Trophoblast cell (in vitro differentiated cells and primary cell): Measurements from ENCODE around the gene DEFB114.

Experiments
- DNase-seq, 2 donors: peaks; one replicate each; pipeline ENCODE4 v3.0.0-alpha.2; 2016
- H2AFZ ChIP-seq: 2 replicates; pipeline ENCODE4 v1.6.1; 2013; ENCODE audit warnings: low read length, moderate library complexity, mild to moderate bottlenecking; ENCODE audit not compliant: insufficient read depth, poor library complexity
- H2AK5ac ChIP-seq: 2 replicates; pipeline ENCODE4 v1.6.1; 2013; ENCODE audit warnings: mild to moderate bottlenecking, low read length
- H2BK120ac ChIP-seq: 2 replicates; pipeline ENCODE4 v1.6.1; 2013; ENCODE audit warnings: low read length, mild to moderate bottlenecking, moderate library complexity; ENCODE audit not compliant: insufficient read depth, poor library complexity
- H2BK12ac ChIP-seq: 2 replicates; pipeline ENCODE4 v1.6.1; 2013; ENCODE audit warnings: mild to moderate bottlenecking, low read length, moderate library complexity
- H2BK5ac ChIP-seq: 2 replicates; pipeline ENCODE4 v1.6.1; 2013; ENCODE audit warnings: low read length, low read depth, moderate library complexity, mild to moderate bottlenecking; ENCODE audit not compliant: poor library complexity
- H3K14ac ChIP-seq: 2 replicates; pipeline ENCODE4 v1.6.1; 2013; ENCODE audit warnings: mild to moderate bottlenecking, low read length
- H3K18ac ChIP-seq: 2 replicates; pipeline ENCODE4 v1.6.1; 2013; ENCODE audit warnings: mild to moderate bottlenecking, low read length
- H3K23ac ChIP-seq: 2 replicates; pipeline ENCODE4 v1.6.1; 2013; ENCODE audit warnings: low read length
- H3K27ac ChIP-seq: 2 replicates; pipeline ENCODE4 v1.5.1; 2013; ENCODE audit warnings: low read depth, mild to moderate bottlenecking, inconsistent platforms, low read length, moderate library complexity
- H3K27me3 ChIP-seq: 2 replicates; pipeline ENCODE4 v1.6.1; 2013; ENCODE audit warnings: inconsistent platforms, mild to moderate bottlenecking, low read length, moderate library complexity; ENCODE audit not compliant: insufficient read depth
- H3K36me3 ChIP-seq, 2 experiments: 1 replicate in 1 of 2; 2 replicates in 1 of 2; pipeline ENCODE4 v1.6.1; 2013; ENCODE audit warnings: low read length in 2 of 2, mild to moderate bottlenecking in 2 of 2, moderate library complexity in 1 of 2; ENCODE audit not compliant: insufficient read depth in 2 of 2, control insufficient read depth in 1 of 2
- H3K4ac ChIP-seq: 2 replicates; pipeline ENCODE4 v1.6.1; 2013; ENCODE audit warnings: low read depth, mild to moderate bottlenecking, low read length, moderate library complexity
- H3K4me1 ChIP-seq, 2 experiments: 1 replicate in 1 of 2; 2 replicates in 1 of 2; pipeline ENCODE4 v1.6.1; 2013; ENCODE audit warnings: low read length in 2 of 2, mild to moderate bottlenecking in 2 of 2, moderate library complexity in 1 of 2; ENCODE audit not compliant: insufficient read depth in 2 of 2, control insufficient read depth in 1 of 2
- H3K4me2 ChIP-seq: 2 replicates; pipeline ENCODE4 v1.6.1; 2013; ENCODE audit warnings: inconsistent platforms, mild to moderate bottlenecking, low read length, moderate library complexity
- H3K4me3 ChIP-seq: 2 replicates; pipeline ENCODE4 v1.5.1; 2013; ENCODE audit warnings: mild to moderate bottlenecking, low read depth, low read length, inconsistent platforms
- H3K79me1 ChIP-seq: one replicate; pipeline ENCODE4 v1.6.1; 2013; ENCODE audit warnings: low read length
- H3K79me2 ChIP-seq: 2 replicates; pipeline ENCODE4 v1.6.1; 2013; ENCODE audit warnings: low read length, mild to moderate bottlenecking; ENCODE audit not compliant: control insufficient read depth, insufficient read depth, poor library complexity
- H3K9ac ChIP-seq: 2 replicates; pipeline ENCODE4 v1.6.1; 2013; ENCODE audit warnings: mild to moderate bottlenecking, low read length
- H3K9me3 ChIP-seq: 2 replicates; pipeline ENCODE4 v1.6.1; 2013; ENCODE audit warnings: low read depth, mild to moderate bottlenecking, control low read depth, inconsistent platforms, low read length; ENCODE audit not compliant: insufficient read depth
- H4K12ac ChIP-seq: 2 replicates; pipeline ENCODE4 v1.6.1; 2013; ENCODE audit warnings: low read depth, mild to moderate bottlenecking, low read length, moderate library complexity
- H4K8ac ChIP-seq: 2 replicates; pipeline ENCODE4 v1.6.1; 2013; ENCODE audit warnings: low read depth, mild to moderate bottlenecking, low read length, moderate library complexity
- H4K91ac ChIP-seq: one replicate; pipeline ENCODE4 v1.6.1; 2013; ENCODE audit warnings: low read depth, mild to moderate bottlenecking, low read length, moderate library complexity
- WGBS: extraction: QIAGEN DNeasy Blood & Tissue Kit; methylation state at CpG from one replicate; pipeline ENCODE4 v1.1.7; 2013; ENCODE audit warnings: missing lambda C conversion rate; ENCODE audit not compliant: insufficient read length, insufficient coverage; ENCODE audit errors: extremely low coverage; 5-methylcytosine and 5-hydroxymethylcytosine counted together

Gene DEFB114

GRCh38 chr6:49980898-49981297 is 16.9 kb upstream of the DEFB114 start:
- no peak for DNase-seq
- no peak overlapping the region for H3K14ac ChIP-seq
- H3K4me2 ChIP-seq: no peak overlapping the region
- no peak overlapping the region for H3K9ac ChIP-seq
- no peak overlapping the region for H3K27ac ChIP-seq
- H4K8ac ChIP-seq: no peak overlapping the region
- no peak overlapping the region for H2BK120ac ChIP-seq
- no peaks in the 10 kb centered on the region for H3K9me3 ChIP-seq
- no peak overlapping the region for H2BK5ac ChIP-seq
- WGBS: no CpG with 5 or more reads among the region's 1 CpG
- H3K27me3 ChIP-seq: no peaks in the 10 kb centered on the region
- no peak overlapping the region for H2BK12ac ChIP-seq
- H3K4me1 ChIP-seq: no peaks in the 10 kb centered on the region
- H2AK5ac ChIP-seq: no peak overlapping the region
- no peak overlapping the region for H3K4me3 ChIP-seq
- H3K23ac ChIP-seq: no peak overlapping the region
- H4K12ac ChIP-seq: no peak overlapping the region
- H3K4ac ChIP-seq: no peak overlapping the region
- H3K36me3 ChIP-seq: no peaks in the 10 kb centered on the region
- no peak overlapping the region for H4K91ac ChIP-seq
- no peak overlapping the region for H2AFZ ChIP-seq
- H3K18ac ChIP-seq: no peak overlapping the region
- no peaks in the 10 kb centered on the region for H3K79me1 ChIP-seq
- H3K79me2 ChIP-seq: no peaks in the 10 kb centered on the region

GRCh38 chr6:49979584-49979983 is 15.6 kb upstream of the DEFB114 start:
- Histone ChIP-seq H3K18ac (no peak overlapping the region), H2BK5ac (no peak overlapping the region), H3K4ac (no peak overlapping the region), H3K79me2 (no peaks in the 10 kb centered on the region), H3K27me3 (no peaks in the 10 kb centered on the region), H3K79me1 (no peaks in the 10 kb centered on the region), H4K8ac (no peak overlapping the region), H3K9ac (no peak overlapping the region), H3K4me1 (no peaks in the 10 kb centered on the region), H2AFZ (no peak overlapping the region), H3K4me2 (no peak overlapping the region), H3K23ac (no peak overlapping the region), H2BK120ac (no peak overlapping the region), H3K36me3 (no peaks in the 10 kb centered on the region), H3K9me3 (no peaks in the 10 kb centered on the region), H4K91ac (no peak overlapping the region), H3K27ac (no peak overlapping the region), H2AK5ac (no peak overlapping the region), H3K4me3 (no peak overlapping the region), H3K14ac (no peak overlapping the region), H4K12ac (no peak overlapping the region), H2BK12ac (no peak overlapping the region)
- no peak for DNase-seq
- no CpG with 5 or more reads among the region's 4 CpGs for WGBS

DNA sequence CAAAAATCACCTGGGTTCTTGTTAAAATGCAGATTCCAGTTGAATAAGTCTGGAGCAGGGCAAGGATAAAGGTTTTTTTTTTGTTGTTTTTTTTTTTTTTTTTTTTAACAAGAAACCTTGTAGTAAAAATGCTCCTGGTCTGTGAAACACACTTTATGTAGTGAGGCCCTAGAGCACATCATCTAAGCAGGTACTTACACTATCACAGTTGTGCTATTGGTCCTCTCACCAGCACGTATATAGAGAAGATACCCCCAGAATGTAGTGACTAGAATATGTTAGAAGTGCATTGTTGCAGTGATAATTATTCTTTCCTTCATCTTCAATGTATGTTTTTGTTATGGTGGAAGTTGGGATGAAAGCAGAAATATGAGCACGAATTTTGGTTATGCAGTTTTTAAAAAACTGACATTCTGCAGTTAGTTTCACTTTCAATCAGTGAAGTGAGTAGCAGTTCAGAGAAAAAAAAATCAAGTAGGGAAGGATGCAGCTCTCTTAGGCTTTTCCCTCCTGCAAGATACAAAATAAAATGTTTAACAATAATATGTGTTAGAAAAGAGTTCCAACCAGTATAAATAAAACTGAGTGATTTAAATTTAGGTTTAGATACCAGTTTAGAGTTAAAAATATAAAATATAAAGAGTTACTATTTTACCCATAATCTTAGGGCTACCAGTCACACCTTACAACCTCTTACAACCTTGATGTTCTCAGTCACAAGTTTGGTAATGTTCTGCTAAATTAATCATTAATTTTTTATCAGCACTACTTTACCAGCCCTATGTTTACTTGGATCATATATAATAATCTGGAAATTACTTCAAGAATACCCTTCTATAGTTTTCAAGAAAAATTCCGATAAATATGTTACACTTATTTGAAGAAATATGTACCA is 14.6 kb upstream of the DEFB114 start:
- H4K12ac ChIP-seq: no peak overlapping the region
- H3K23ac ChIP-seq: no peak overlapping the region
- H3K4me1 ChIP-seq: no peaks in the 10 kb centered on the region
- no peaks in the 10 kb centered on the region for H3K9me3 ChIP-seq
- H2BK120ac ChIP-seq: no peak overlapping the region
- H3K4ac ChIP-seq: no peak overlapping the region
- no CpG with 5 or more reads among the region's 3 CpGs for WGBS
- H2BK5ac ChIP-seq: no peak overlapping the region
- no peak overlapping the region for H2AFZ ChIP-seq
- H3K18ac ChIP-seq: no peak overlapping the region
- no peak overlapping the region for H3K14ac ChIP-seq
- H3K9ac ChIP-seq: no peak overlapping the region
- H3K27ac ChIP-seq: no peak overlapping the region
- H4K8ac ChIP-seq: no peak overlapping the region
- H3K27me3 ChIP-seq: no peaks in the 10 kb centered on the region
- H3K79me1 ChIP-seq: no peaks in the 10 kb centered on the region
- H2BK12ac ChIP-seq: no peak overlapping the region
- no peak overlapping the region for H4K91ac ChIP-seq
- no peak overlapping the region for H3K4me3 ChIP-seq
- no peak for DNase-seq
- H3K36me3 ChIP-seq: no peaks in the 10 kb centered on the region
- no peaks in the 10 kb centered on the region for H3K79me2 ChIP-seq
- H2AK5ac ChIP-seq: no peak overlapping the region
- H3K4me2 ChIP-seq: no peak overlapping the region

DNA sequence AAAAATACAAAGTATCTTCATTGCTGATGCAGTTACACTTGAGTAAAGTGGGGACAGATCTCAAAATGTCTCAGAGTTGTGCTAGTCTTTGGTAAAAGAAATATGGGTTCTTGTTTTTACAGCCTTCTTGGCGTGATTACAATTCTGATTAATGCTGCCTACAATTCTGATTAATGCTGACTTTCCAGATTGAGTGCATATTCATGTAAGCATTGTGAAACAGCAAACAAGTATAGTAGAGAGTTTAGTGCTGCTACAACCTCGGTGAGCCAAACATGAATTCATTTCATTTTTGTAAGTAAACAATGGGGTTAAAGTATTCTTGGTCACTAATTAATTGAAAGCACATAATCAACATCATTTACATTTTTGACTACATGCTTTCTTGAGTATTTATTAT is 5.6 kb upstream of the DEFB114 start, which contains the start of gene DEFB113:
DEFB113 (minus strand) TSS at position 21 of the 400 bp plus-strand sequence; CDS start at position 21, 0 bp downstream.
- no peaks in the 10 kb centered on the region for H3K79me2 ChIP-seq
- H3K23ac ChIP-seq: no peak within 1 kb of the TSS
- no peak within 1 kb of the TSS for H3K27ac ChIP-seq
- H3K9ac ChIP-seq: no peak within 1 kb of the TSS
- H3K14ac ChIP-seq: no peak within 1 kb of the TSS
- H3K4me3 ChIP-seq: no peak within 1 kb of the TSS
- no peak within 1 kb of the TSS for H3K4me2 ChIP-seq
- no peak within 1 kb of the TSS for H2AK5ac ChIP-seq
- no peaks in the 10 kb centered on the region for H3K4me1 ChIP-seq
- no peaks in the 10 kb centered on the region for H3K27me3 ChIP-seq
- H3K36me3 ChIP-seq: no peaks in the 10 kb centered on the region
- no peak within 1 kb of the TSS for H2BK12ac ChIP-seq
- no peak within 1 kb of the TSS for H4K91ac ChIP-seq
- no peak within 1 kb of the TSS for H2BK5ac ChIP-seq
- H3K4ac ChIP-seq: no peak within 1 kb of the TSS
- H3K18ac ChIP-seq: no peak within 1 kb of the TSS
- no peaks in the 10 kb centered on the region for H3K79me1 ChIP-seq
- no peaks in the 10 kb centered on the region for H3K9me3 ChIP-seq
- H2BK120ac ChIP-seq: no peak within 1 kb of the TSS
- no CpG with 5 or more reads among the region's 2 CpGs for WGBS
- H4K8ac ChIP-seq: no peak within 1 kb of the TSS
- no peak within 1 kb of the TSS for H2AFZ ChIP-seq
- H4K12ac ChIP-seq: no peak within 1 kb of the TSS
- DNase-seq: no peak
